Measurements from ENCODE around the gene GGTLC1. TPM values are rescaled to one million over a fixed set of nuclear protein-coding genes. Genes with fewer than 3 reads are reported as not detected.

GGTLC1 gene
- total and polyA plus RNA-seq, 11 donors: not detected

DNA sequence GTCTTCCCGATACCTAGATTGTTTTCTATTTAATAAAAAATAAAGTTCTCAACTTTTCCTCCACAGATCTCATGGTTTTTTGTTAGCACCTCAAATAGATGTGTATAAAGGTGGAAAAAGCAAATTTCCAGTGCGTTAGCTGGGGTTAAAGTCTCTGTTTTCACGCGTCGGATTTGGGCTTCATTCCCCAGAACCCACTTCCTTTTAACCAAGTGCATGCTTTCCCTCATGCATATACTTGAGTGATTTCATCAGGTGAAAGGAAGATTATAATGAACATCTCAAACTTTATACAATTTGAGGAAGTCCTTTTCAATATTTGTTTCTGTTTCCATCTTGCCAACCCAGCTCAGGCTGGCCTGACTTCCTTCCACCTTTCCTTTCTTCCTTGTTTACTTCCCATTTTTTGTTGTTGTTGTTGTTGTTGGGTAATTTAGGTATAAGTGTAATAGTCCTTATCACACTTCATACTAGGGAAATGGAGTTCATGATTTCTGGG, 43.9 kb upstream of the GGTLC1 start:
- peaks cover 0 to 16% (median 0%) of the 10 kb centered on the region in 12 donors for H3K4me1 ChIP-seq
- no peak for DNase-seq
- H3K27me3 ChIP-seq: no peaks in the 10 kb centered on the region
- H3K4me3 ChIP-seq: no peak overlapping the region
- H3K27ac ChIP-seq: peak overlapping the region in 1 of 12 donors; percentile 3
- no peaks in the 10 kb centered on the region for H3K36me3 ChIP-seq
- TF ChIP-seq POLR2A (IDR thresholded peaks at IDR 0.05): no peak
- TF ChIP-seq CTCF (IDR thresholded peaks at IDR 0.05): no peak
- no peak for ATAC-seq
- 85 to 92% (median 87%) methylated on average over 5 of the region's 5 CpGs for WGBS, 4 donors
- intact Hi-C loops (cut with DNase I): no loop called here
- H3K9me3 ChIP-seq: no peaks in the 10 kb centered on the region

GRCh38 chr20:24027229-24027628, 38.6 kb upstream of the GGTLC1 start:
- Histone ChIP-seq H3K4me3 (no peak overlapping the region), H3K9me3 (no peaks in the 10 kb centered on the region), H3K36me3 (no peaks in the 10 kb centered on the region), H3K27me3 (no peaks in the 10 kb centered on the region), H3K27ac (peak overlapping the region in 11 of 12 donors; percentile 5 to 83 (median 44)), H3K4me1 (peaks cover 0 to 23% (median 0%) of the 10 kb centered on the region in 12 donors)
- peak; percentile 54 to 96 (median 83) for ATAC-seq
- DNase-seq: peak; percentile 44 to 76 (median 70)
- intact Hi-C loops (cut with DNase I): loop anchor here in 1 of 10 donors (10.0 kb wide), 1 partner anchor 552 kb away; no protein-coding TSS in a partner anchor
- WGBS, 4 donors: 13 to 24% (median 20%) methylated on average over 6 of the region's 6 CpGs
- TF ChIP-seq CTCF (IDR thresholded peaks at IDR 0.05) (no peak), POLR2A (IDR thresholded peaks at IDR 0.05) (no peak)

DNA sequence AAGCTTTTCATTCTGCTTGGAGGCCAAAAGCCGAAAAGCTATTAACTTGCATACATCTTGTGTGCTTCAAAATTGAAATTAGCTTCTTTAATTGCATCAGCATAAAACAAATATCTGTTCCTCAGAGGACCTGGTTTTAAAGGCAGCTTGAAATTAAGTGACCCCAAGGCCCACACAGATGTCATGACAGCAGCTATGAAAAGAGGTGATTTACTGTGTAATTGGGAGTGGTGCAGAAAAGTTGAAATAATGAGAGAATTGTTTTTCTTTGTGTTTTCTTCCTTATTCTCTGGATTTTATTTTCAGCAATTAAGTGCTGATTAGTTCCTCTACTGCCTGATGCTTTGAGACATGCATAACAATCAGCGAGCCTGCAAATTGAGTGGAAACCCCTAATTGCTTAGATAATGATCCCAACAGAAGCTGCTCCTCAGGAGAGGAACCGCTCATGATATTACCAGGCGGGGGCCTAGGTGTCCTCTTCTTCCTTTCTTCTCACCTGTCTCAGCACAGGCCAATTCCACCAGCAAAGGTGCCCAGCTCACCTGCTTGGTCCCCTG, 34.1 kb upstream of the GGTLC1 start:
- Histone ChIP-seq H3K27me3 (peaks cover 0 to 14% (median 0%) of the 10 kb centered on the region in 9 donors), H3K36me3 (no peaks in the 10 kb centered on the region), H3K4me1 (peaks cover 0 to 15% (median 0%) of the 10 kb centered on the region in 12 donors), H3K4me3 (no peak overlapping the region), H3K9me3 (no peaks in the 10 kb centered on the region), H3K27ac (no peak overlapping the region)
- TF ChIP-seq POLR2A (IDR thresholded peaks at IDR 0.05): no peak
- no peak for TF ChIP-seq CTCF (IDR thresholded peaks at IDR 0.05)
- ATAC-seq (no peak), DNase-seq (no peak)
- intact Hi-C loops (cut with DNase I): loop anchor here in 1 of 10 donors (10.0 kb wide), 1 partner anchor 548 kb away; no protein-coding TSS in a partner anchor
- WGBS, 4 donors: 92 to 96% (median 96%) methylated on average over 4 of the region's 4 CpGs

DNA sequence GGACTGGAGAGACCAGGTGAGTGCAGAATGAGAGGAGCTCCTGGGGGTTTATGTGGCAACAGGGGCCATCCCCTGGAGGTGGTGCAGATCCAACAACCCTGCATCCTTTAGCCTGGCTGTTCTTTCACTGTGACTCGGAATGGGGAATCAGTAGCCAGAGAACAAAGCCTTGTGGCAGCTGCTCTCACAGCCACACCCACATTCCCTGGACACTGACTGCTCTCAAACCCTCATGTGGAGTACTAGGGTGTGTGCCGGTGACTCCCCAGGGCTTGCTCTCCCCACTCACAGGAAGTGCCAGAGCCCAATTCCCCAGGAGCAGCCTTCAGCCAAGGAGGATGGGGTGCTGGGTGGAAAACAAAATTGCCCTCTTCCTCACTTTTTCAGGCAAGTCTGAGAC, 30.2 kb upstream of the GGTLC1 start:
- TF ChIP-seq POLR2A (IDR thresholded peaks at IDR 0.05): no peak
- no peak for TF ChIP-seq CTCF (IDR thresholded peaks at IDR 0.05)
- Histone ChIP-seq H3K27ac (no peak overlapping the region), H3K4me1 (no peaks in the 10 kb centered on the region), H3K27me3 (peaks cover 0 to 21% (median 5%) of the 10 kb centered on the region in 9 donors), H3K4me3 (no peak overlapping the region), H3K9me3 (no peaks in the 10 kb centered on the region), H3K36me3 (no peaks in the 10 kb centered on the region)
- peak in 1 of 4 donors; percentile 24 for ATAC-seq
- intact Hi-C loops (cut with DNase I): no loop called here
- DNase-seq: no peak
- WGBS, 4 donors: 36 to 68% (median 52%) methylated on average over 1 to 2 of the region's 2 CpGs

All from heart left ventricle (tissue), 16 donors.